RWPE2 (cell line): Measurements from ENCODE around the gene BABAM1.
A peak's percentile ranks its signal among the peaks of the same experiment; 100 is the strongest.

ENCODE experiments used
- ATAC-seq: fragments of 200-7000 bp; cut with Tn5 transposase; 3 replicates; pipeline ENCODE4 v1.9.1; 2021; ENCODE audit warnings: low read depth
- DNase-seq: peaks from one replicate; pipeline ENCODE4 v3.0.0-alpha.2; 2020; ENCODE audit warnings: low spot score
- H3K27ac ChIP-seq: fragments of 450-650 bp; 2 replicates; pipeline ENCODE4 v1.5.1; 2017; ENCODE audit warnings: mild to moderate bottlenecking; ENCODE audit not compliant: poor library complexity, severe bottlenecking
- H3K27me3 ChIP-seq: fragments of 250-450 bp; sonication (Bioruptor Pico); 2 replicates; pipeline ENCODE4 v1.5.1; 2021; ENCODE audit warnings: mild to moderate bottlenecking, moderate library complexity; ENCODE audit not compliant: insufficient read depth, poor library complexity, severe bottlenecking
- H3K36me3 ChIP-seq: fragments of 250-450 bp; sonication (Bioruptor Pico); 2 replicates; pipeline ENCODE4 v1.5.1; 2020; ENCODE audit warnings: low read depth, mild to moderate bottlenecking, moderate library complexity
- H3K4me1 ChIP-seq: fragments of 250-450 bp; sonication (Bioruptor Pico); 2 replicates; pipeline ENCODE4 v1.5.1; 2021; ENCODE audit warnings: mild to moderate bottlenecking, moderate library complexity; ENCODE audit not compliant: insufficient read depth, poor library complexity, severe bottlenecking
- H3K4me3 ChIP-seq: fragments of 250-450 bp; sonication (Bioruptor Pico); 2 replicates; pipeline ENCODE4 v1.5.1; 2021; ENCODE audit warnings: mild to moderate bottlenecking, moderate library complexity; ENCODE audit not compliant: severe bottlenecking
- H3K9me3 ChIP-seq: fragments of 250-450 bp; sonication (Bioruptor Pico); 2 replicates; pipeline ENCODE4 v1.5.1; 2021; ENCODE audit warnings: mild to moderate bottlenecking, moderate library complexity; ENCODE audit not compliant: severe bottlenecking
- TF ChIP-seq, protein P1 (sequence below): fragments of 450-650 bp; IDR thresholded peaks from one replicate; pipeline ENCODE4 v1.5.1; 2017; ENCODE audit warnings: mild to moderate bottlenecking, moderate library complexity; ENCODE audit not compliant: poor library complexity, severe bottlenecking

Gene BABAM1

DNA sequence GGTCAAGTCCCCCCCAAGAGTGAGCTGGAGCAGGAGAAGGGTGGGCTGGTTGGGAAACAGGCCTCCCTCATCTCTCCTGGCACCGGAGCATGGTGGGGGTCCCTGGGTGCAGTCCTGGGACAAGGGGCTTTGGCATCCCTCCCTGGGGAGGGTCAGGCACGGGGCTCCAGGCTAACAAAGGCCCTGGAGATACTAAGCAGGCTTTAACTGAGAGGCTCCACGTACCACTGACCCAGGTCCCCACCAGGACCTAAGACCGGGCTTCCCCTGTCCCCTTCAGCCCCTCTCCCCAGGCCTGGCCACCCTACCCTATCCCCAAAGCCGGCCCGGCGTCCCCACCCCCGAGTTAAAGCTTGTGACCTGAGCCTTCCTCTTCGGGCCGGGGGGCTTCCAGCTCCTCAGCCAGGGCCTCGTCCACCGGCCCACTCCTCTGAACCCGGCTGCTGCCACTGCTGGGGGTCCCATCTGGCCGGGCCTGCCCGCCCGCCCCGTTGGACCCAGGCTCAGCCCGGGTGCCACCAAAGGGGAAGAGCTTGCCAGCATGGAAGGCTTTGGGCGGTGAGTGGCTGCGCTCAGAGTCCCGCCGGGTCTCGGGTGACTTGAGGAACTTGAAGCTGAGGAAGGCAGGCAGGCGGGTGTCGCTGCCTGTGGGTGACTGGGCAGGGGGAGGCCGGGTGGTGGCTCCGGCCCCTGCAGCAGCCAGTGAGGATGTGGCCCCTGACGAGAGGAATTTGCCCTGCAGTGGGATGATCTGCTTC is 57.3 kb downstream of the BABAM1 start:
- no peaks in the 10 kb centered on the region for H3K27me3 ChIP-seq
- TF ChIP-seq, protein P1, sequence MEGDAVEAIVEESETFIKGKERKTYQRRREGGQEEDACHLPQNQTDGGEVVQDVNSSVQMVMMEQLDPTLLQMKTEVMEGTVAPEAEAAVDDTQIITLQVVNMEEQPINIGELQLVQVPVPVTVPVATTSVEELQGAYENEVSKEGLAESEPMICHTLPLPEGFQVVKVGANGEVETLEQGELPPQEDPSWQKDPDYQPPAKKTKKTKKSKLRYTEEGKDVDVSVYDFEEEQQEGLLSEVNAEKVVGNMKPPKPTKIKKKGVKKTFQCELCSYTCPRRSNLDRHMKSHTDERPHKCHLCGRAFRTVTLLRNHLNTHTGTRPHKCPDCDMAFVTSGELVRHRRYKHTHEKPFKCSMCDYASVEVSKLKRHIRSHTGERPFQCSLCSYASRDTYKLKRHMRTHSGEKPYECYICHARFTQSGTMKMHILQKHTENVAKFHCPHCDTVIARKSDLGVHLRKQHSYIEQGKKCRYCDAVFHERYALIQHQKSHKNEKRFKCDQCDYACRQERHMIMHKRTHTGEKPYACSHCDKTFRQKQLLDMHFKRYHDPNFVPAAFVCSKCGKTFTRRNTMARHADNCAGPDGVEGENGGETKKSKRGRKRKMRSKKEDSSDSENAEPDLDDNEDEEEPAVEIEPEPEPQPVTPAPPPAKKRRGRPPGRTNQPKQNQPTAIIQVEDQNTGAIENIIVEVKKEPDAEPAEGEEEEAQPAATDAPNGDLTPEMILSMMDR = no peak
- no peaks in the 10 kb centered on the region for H3K9me3 ChIP-seq
- no peak overlapping the region for H3K27ac ChIP-seq
- H3K4me3 ChIP-seq = no peak overlapping the region
- no peak for DNase-seq
- peaks cover 13% of the 10 kb centered on the region for H3K4me1 ChIP-seq
- H3K36me3 ChIP-seq = peaks cover 19% of the 10 kb centered on the region
- ATAC-seq = no peak

DNA sequence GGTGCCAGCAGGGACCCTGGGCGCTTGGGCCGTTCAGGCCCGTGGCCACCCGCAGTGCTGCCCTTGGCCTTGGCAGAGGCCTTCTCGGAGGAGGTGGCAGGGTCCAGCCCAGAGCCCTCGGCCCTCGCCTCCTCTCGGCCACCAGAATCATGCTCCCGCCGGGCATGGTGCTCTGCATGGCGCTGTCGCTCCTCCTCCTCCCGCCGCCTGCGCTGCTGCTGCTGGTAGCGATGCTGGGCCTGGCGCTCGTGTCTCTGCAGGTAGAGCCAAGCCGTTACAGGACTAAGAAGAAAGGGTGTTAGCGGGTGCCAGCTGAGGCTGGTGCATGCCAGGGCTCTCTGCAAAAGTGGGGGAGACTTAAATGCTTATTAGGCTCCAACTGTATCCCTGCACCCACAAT is 57.9 kb downstream of the BABAM1 start:
- DNase-seq (no peak), ATAC-seq (no peak)
- Histone ChIP-seq H3K9me3 (no peaks in the 10 kb centered on the region), H3K27me3 (no peaks in the 10 kb centered on the region), H3K4me1 (peaks cover 13% of the 10 kb centered on the region), H3K27ac (peak overlapping the region; percentile 52), H3K4me3 (no peak overlapping the region), H3K36me3 (peaks cover 15% of the 10 kb centered on the region)
- TF ChIP-seq, protein P1 = no peak

DNA sequence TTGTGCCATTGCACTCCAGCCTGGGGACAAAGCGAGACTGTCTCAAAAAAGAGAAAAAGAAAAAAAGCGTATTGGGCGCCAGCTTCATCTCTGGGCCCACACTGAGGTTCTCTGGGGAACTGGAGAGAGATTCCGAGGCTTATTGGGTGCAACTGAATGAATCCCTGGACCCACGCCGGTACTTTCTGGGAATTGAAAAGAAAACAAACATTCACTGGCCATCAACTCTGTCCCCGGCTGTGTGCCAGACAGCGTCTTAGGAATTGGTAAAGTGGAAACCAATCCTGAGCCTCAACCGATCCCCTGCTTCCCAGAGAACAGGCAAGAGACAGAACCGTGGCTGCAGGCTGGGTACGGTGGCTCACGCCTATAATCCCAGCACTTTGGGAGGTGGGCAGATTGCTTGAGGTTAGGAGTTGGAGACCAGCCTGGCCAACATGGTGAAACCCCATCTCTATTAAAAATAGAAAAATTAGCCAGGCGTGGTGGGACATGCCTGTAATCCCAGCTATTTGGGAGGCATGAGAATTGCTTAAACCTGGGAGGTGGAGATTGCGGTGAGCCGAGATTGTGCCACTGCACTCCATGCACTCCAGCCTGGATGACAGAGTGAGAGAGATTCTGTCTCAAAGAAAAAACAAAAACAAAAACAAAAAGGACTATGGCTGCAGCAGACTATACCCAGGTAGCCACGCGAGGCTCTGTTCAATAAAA is 58.8 kb downstream of the BABAM1 start:
- Histone ChIP-seq H3K4me3 (no peak overlapping the region), H3K27ac (peak overlapping the region; percentile 52), H3K27me3 (no peaks in the 10 kb centered on the region), H3K4me1 (peaks cover 13% of the 10 kb centered on the region), H3K36me3 (peaks cover 9% of the 10 kb centered on the region; the same call in 1 of the 2 replicates), H3K9me3 (no peaks in the 10 kb centered on the region)
- peak; percentile 40 for ATAC-seq
- TF ChIP-seq, protein P1 = no peak
- DNase-seq = no peak

DNA sequence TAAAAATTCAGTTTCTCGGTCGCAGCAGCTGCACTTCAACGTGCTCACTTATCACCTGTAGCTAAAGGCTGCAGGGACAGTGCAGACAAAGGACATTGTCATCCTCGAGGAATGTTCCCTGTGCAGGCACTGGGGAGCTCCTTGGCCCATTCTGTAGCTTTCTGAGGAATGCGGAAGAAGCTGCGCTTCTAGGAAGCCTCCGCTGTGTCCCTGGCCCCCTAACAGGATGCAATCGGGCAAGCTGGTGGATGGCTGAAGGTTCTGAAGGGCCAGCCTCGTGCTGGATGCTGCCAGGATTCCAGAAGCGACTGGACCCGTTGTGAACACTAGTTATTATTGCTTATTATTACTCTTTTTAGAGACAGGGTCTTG is 59.3 kb downstream of the BABAM1 start:
- H3K4me1 ChIP-seq = peaks cover 13% of the 10 kb centered on the region
- no peak for DNase-seq
- no peak overlapping the region for H3K4me3 ChIP-seq
- H3K27ac ChIP-seq = peak overlapping the region; percentile 52
- peak; percentile 53 for ATAC-seq
- 0 out of 2 replicates have a peak, but pooled peaks cover 5% of the 10 kb centered on the region for H3K36me3 ChIP-seq
- H3K9me3 ChIP-seq = no peaks in the 10 kb centered on the region
- H3K27me3 ChIP-seq = no peaks in the 10 kb centered on the region
- TF ChIP-seq, protein P1 = no peak
